GM12878 (cell line): ENCODE data around the gene A1BG. TPM values are rescaled to one million over a fixed set of nuclear protein-coding genes. Genes with fewer than 3 reads are reported as not detected.

Source experiments
- CEBPB ChIP-seq, 2 experiments: fragments of 150-350 bp in 1 of 2; IDR thresholded peaks; 2 replicates each; pipeline ENCODE4 v1.6.1; 2012 to 2014; ENCODE audit warnings: low read depth in 2 of 2, low read length in 2 of 2, borderline replicate concordance in 1 of 2, inconsistent platforms in 1 of 2
- CHD4 ChIP-seq: fragments of 200-600 bp; sonication (generic); IDR thresholded peaks from 2 replicates; pipeline ENCODE4 v1.6.1; 2016; ENCODE audit warnings: mild to moderate bottlenecking
- GABPA ChIP-seq: IDR thresholded peaks from 2 replicates; pipeline ENCODE4 v1.6.1; 2014; ENCODE audit warnings: antibody characterized with exemption, low read depth, mild to moderate bottlenecking, inconsistent platforms
- GATAD2B ChIP-seq: fragments of 450-650 bp; conservative IDR thresholded peaks from 2 replicates; pipeline ENCODE4 v1.6.1; 2017; ENCODE audit warnings: low read depth, mild to moderate bottlenecking, moderate library complexity
- KDM1A ChIP-seq: fragments of 200-600 bp; sonication (generic); IDR thresholded peaks from 2 replicates; pipeline ENCODE4 v1.6.1; 2016; ENCODE audit warnings: borderline replicate concordance
- KLF5 ChIP-seq: fragments of 450-650 bp; IDR thresholded peaks from 2 replicates; pipeline ENCODE4 v1.6.1; 2014; ENCODE audit warnings: mild to moderate bottlenecking; ENCODE audit not compliant: partially characterized antibody
- LARP7 ChIP-seq: fragments of 450-650 bp; IDR thresholded peaks from 2 replicates; pipeline ENCODE4 v1.6.1; 2017; ENCODE audit warnings: mild to moderate bottlenecking
- MEF2A ChIP-seq: IDR thresholded peaks from 2 replicates; pipeline ENCODE4 v1.6.1; 2011; ENCODE audit warnings: low read depth, mild to moderate bottlenecking, low read length, moderate library complexity; ENCODE audit not compliant: insufficient read depth
- MEF2B ChIP-seq: fragments of 450-650 bp; IDR thresholded peaks from 2 replicates; pipeline ENCODE4 v1.6.1; 2018; ENCODE audit warnings: mild to moderate bottlenecking, moderate library complexity; ENCODE audit not compliant: partially characterized antibody, poor library complexity, severe bottlenecking
- MTA3 ChIP-seq: IDR thresholded peaks from 2 replicates; pipeline ENCODE4 v1.6.1; 2012; ENCODE audit warnings: low read length, inconsistent platforms, borderline replicate concordance
- MXI1 ChIP-seq: fragments of 150-350 bp; IDR thresholded peaks from 2 replicates; pipeline ENCODE4 v1.6.1; 2011; ENCODE audit warnings: low read depth, mild to moderate bottlenecking, inconsistent platforms, low read length, improper control_type of control experiment
- NFIC ChIP-seq: IDR thresholded peaks from 2 replicates; pipeline ENCODE4 v1.6.1; 2012; ENCODE audit warnings: low read depth, mild to moderate bottlenecking, inconsistent platforms, low read length, moderate library complexity
- NR2C2 ChIP-seq: IDR thresholded peaks from 2 replicates; pipeline ENCODE4 v1.6.1; 2011; ENCODE audit warnings: borderline replicate concordance, low read depth; ENCODE audit not compliant: control insufficient read depth, insufficient read length
- PML ChIP-seq: IDR thresholded peaks from 2 replicates; pipeline ENCODE4 v1.6.1; 2012; ENCODE audit warnings: low read length, inconsistent platforms
- RAD21 ChIP-seq: IDR thresholded peaks from 2 replicates; pipeline ENCODE4 v1.6.1; 2011; ENCODE audit warnings: mild to moderate bottlenecking, low read depth, low read length, moderate library complexity; ENCODE audit not compliant: insufficient read depth
- RFX5 ChIP-seq: IDR thresholded peaks from 2 replicates; pipeline ENCODE4 v1.6.1; 2011; ENCODE audit warnings: low read depth, low read length, improper control_type of control experiment
- SMARCA5 ChIP-seq: fragments of 450-650 bp; IDR thresholded peaks from 2 replicates; pipeline ENCODE4 v1.6.1; 2017; ENCODE audit warnings: mild to moderate bottlenecking
- SP1 ChIP-seq: IDR thresholded peaks from one replicate; pipeline ENCODE4 v1.6.1; 2011; ENCODE audit warnings: low read depth, low read length
- SUPT20H ChIP-seq: IDR thresholded peaks from 2 replicates; pipeline ENCODE4 v1.6.1; 2011; ENCODE audit warnings: low read depth, mild to moderate bottlenecking, low read length, moderate library complexity, borderline replicate concordance; ENCODE audit not compliant: control insufficient read depth
- TCF3 ChIP-seq: IDR thresholded peaks from 2 replicates; pipeline ENCODE4 v1.6.1; 2012; ENCODE audit warnings: low read depth, mild to moderate bottlenecking, low read length, borderline replicate concordance; ENCODE audit not compliant: insufficient read depth
- ZSCAN29 ChIP-seq: fragments of 450-650 bp; IDR thresholded peaks from 2 replicates; pipeline ENCODE4 v1.6.1; 2017; ENCODE audit warnings: mild to moderate bottlenecking, moderate library complexity
- polyA plus RNA-seq, 11 experiments: library from polyadenylated mRNA; depleted of rRNA in 4 of 11; unstranded in 6 of 11; stranded (reverse) in 5 of 11; fragments of >200 nt; fragmentation: Nextera tagmentation in 4 of 11; fragmentation: Illumina TruSeq in 1 of 11; extraction: Ambion mirVana in 4 of 11; extraction: Trizol in 1 of 11; gene quantifications; 1 replicate in 1 of 11; 2 replicates in 10 of 11; pipeline versions ENCODE4 v1.2.1 to v1.2.3, GENCODE V29; 2011 to 2016; ENCODE audit warnings: inconsistent platforms in 2 of 11, missing spikeins in 2 of 11, low read depth in 1 of 11
- total RNA-seq, 4 experiments: library from RNA; depleted of rRNA in 3 of 4; stranded (reverse); fragments of >200 nt in 3 of 4; fragmentation: Illumina TruSeq in 1 of 4; extraction: Trizol in 1 of 4; gene quantifications; 2 replicates each; pipeline versions ENCODE4 v1.2.1 to v1.2.3, GENCODE V29; 2013 to 2021
- TF ChIP-seq, protein P1 (sequence below): fragments of 450-650 bp; IDR thresholded peaks from 2 replicates; pipeline ENCODE4 v1.6.1; 2016; ENCODE audit warnings: mild to moderate bottlenecking
- TF ChIP-seq, protein P2 (sequence below): IDR thresholded peaks from 2 replicates; pipeline ENCODE4 v1.6.1; 2011; ENCODE audit warnings: mild to moderate bottlenecking, low read depth, low read length, moderate library complexity; ENCODE audit not compliant: insufficient replicate concordance
- TF ChIP-seq, protein P3 (sequence below): fragments of 450-650 bp; IDR thresholded peaks from 2 replicates; pipeline ENCODE4 v1.6.1; 2017; ENCODE audit warnings: mild to moderate bottlenecking, low read depth, inconsistent platforms; ENCODE audit not compliant: poor library complexity, severe bottlenecking
- TF ChIP-seq, protein P4 (sequence below): fragments of 150-350 bp; IDR thresholded peaks from 2 replicates; pipeline ENCODE4 v1.6.1; 2014; ENCODE audit warnings: mild to moderate bottlenecking, low read depth, low read length

A1BG gene
- total and polyA plus RNA-seq, 10 of the 15 experiments (the other 5 are each of a cell fraction or from before 2014, with no cell fraction given), result 0.34 to 29.6 (median 11.8) TPM

DNA sequence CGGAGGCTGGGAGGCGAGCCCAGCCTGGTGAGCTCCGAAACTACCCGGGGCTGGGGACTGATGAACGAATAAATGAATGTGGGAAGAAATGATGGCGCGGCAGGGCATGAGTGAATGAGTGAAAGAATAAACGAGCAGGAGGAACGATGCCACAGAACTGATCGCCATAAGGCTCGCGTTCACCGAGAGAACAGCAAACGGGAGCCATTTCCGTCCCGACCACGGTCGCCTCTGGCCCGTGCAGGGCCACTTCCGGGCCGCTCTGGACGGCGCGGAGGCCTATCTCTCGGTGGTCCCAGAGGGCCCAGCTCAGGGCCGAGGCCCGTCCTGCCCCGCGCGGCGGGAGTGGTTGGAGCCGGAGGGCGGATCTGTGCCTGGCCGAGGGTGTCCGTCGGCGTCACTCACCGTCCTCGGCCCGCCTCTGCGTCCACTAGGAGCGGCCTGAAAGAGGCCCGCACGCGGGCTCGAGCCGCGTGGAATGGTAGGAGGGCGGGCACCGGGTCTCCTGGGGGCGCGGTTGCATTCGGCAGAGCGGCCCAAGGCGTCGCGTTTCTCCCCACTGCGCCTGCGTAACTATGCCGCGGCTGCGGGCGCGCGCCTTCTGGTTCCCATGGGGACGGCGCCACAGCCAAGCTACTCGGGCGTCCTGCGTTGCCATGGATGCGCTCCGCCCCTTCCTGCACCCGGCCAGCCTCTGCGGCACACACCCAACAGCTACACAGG lies 9.1 kb upstream of the A1BG start, which contains the start of gene ZNF497 (continued):
- TF ChIP-seq GATAD2B (no peak; the same call in 1 of the 2 replicates), RAD21 (no peak), SMARCA5 (no peak), RFX5 (no peak), LARP7 (peak; percentile 96), TCF3 (0 out of 2 replicates have a peak, but pooled peaks have one; percentile 20), CHD4 (no peak), SP1 (peak; percentile 38), NR2C2 (no peak), PML (peak; percentile 63; the same call in 1 of the 2 replicates), KLF5 (no peak), MTA3 (no peak), ZSCAN29 (no peak), MEF2A (no peak), CEBPB (IDR thresholded peaks at IDR 0.05; ENCODE audit: borderline replicate concordance in 1 of 2, low read depth in 2 of 2, low read length in 2 of 2) (no peak), SUPT20H (no peak), KDM1A (no peak), GABPA (peak; percentile 91), NFIC (no peak), MXI1 (peak; percentile 99), MEF2B (peak; percentile 89)
- TF ChIP-seq, protein P1, sequence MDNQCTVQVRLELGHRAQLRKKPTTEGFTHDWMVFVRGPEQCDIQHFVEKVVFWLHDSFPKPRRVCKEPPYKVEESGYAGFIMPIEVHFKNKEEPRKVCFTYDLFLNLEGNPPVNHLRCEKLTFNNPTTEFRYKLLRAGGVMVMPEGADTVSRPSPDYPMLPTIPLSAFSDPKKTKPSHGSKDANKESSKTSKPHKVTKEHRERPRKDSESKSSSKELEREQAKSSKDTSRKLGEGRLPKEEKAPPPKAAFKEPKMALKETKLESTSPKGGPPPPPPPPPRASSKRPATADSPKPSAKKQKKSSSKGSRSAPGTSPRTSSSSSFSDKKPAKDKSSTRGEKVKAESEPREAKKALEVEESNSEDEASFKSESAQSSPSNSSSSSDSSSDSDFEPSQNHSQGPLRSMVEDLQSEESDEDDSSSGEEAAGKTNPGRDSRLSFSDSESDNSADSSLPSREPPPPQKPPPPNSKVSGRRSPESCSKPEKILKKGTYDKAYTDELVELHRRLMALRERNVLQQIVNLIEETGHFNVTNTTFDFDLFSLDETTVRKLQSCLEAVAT, result peak; percentile 91
- TF ChIP-seq, protein P2, sequence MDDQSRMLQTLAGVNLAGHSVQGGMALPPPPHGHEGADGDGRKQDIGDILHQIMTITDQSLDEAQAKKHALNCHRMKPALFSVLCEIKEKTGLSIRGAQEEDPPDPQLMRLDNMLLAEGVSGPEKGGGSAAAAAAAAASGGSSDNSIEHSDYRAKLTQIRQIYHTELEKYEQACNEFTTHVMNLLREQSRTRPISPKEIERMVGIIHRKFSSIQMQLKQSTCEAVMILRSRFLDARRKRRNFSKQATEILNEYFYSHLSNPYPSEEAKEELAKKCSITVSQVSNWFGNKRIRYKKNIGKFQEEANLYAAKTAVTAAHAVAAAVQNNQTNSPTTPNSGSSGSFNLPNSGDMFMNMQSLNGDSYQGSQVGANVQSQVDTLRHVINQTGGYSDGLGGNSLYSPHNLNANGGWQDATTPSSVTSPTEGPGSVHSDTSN, result peak; percentile 25
- TF ChIP-seq, protein P3, sequence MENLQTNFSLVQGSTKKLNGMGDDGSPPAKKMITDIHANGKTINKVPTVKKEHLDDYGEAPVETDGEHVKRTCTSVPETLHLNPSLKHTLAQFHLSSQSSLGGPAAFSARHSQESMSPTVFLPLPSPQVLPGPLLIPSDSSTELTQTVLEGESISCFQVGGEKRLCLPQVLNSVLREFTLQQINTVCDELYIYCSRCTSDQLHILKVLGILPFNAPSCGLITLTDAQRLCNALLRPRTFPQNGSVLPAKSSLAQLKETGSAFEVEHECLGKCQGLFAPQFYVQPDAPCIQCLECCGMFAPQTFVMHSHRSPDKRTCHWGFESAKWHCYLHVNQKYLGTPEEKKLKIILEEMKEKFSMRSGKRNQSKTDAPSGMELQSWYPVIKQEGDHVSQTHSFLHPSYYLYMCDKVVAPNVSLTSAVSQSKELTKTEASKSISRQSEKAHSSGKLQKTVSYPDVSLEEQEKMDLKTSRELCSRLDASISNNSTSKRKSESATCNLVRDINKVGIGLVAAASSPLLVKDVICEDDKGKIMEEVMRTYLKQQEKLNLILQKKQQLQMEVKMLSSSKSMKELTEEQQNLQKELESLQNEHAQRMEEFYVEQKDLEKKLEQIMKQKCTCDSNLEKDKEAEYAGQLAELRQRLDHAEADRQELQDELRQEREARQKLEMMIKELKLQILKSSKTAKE, result no peak
- TF ChIP-seq, protein P4, sequence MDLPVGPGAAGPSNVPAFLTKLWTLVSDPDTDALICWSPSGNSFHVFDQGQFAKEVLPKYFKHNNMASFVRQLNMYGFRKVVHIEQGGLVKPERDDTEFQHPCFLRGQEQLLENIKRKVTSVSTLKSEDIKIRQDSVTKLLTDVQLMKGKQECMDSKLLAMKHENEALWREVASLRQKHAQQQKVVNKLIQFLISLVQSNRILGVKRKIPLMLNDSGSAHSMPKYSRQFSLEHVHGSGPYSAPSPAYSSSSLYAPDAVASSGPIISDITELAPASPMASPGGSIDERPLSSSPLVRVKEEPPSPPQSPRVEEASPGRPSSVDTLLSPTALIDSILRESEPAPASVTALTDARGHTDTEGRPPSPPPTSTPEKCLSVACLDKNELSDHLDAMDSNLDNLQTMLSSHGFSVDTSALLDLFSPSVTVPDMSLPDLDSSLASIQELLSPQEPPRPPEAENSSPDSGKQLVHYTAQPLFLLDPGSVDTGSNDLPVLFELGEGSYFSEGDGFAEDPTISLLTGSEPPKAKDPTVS, result no peak
